Peyer's patch (tissue), 4 donors: ENCODE results near the gene COL23A1.

Experiments
- POLR2A ChIP-seq, 2 donors: fragments of 450-650 bp; IDR thresholded peaks; one replicate each; pipeline ENCODE4 v1.5.1; 2017; ENCODE audit warnings: antibody characterized with exemption in 2 of 2, mild to moderate bottlenecking in 2 of 2, moderate library complexity in 2 of 2
- TF ChIP-seq, protein P1 (sequence below), 6 experiments: fragments of 450-650 bp in 4 of 6; fragments of 200-600 bp in 2 of 6; sonication (generic) in 1 of 6; IDR thresholded peaks; one replicate each; pipeline ENCODE4 v1.5.1; 2017 to 2019; ENCODE audit warnings: antibody characterized with exemption in 6 of 6, mild to moderate bottlenecking in 3 of 6, moderate library complexity in 1 of 6

- TF ChIP-seq, protein P1, sequence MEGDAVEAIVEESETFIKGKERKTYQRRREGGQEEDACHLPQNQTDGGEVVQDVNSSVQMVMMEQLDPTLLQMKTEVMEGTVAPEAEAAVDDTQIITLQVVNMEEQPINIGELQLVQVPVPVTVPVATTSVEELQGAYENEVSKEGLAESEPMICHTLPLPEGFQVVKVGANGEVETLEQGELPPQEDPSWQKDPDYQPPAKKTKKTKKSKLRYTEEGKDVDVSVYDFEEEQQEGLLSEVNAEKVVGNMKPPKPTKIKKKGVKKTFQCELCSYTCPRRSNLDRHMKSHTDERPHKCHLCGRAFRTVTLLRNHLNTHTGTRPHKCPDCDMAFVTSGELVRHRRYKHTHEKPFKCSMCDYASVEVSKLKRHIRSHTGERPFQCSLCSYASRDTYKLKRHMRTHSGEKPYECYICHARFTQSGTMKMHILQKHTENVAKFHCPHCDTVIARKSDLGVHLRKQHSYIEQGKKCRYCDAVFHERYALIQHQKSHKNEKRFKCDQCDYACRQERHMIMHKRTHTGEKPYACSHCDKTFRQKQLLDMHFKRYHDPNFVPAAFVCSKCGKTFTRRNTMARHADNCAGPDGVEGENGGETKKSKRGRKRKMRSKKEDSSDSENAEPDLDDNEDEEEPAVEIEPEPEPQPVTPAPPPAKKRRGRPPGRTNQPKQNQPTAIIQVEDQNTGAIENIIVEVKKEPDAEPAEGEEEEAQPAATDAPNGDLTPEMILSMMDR (IDR thresholded peaks at IDR 0.05), result no peak
- TF ChIP-seq POLR2A (IDR thresholded peaks at IDR 0.05), result no peak
These were observed 340.8 kb downstream of the COL23A1 start for GRCh38 chr5:178249191-178249989.
